ENCODE results near the gene NHEJ1. TPM values are rescaled to one million over a fixed set of nuclear protein-coding genes. Genes with fewer than 3 reads are reported as not detected.

Gene NHEJ1
- polyA plus RNA-seq, 1 of the 3 experiments (the other 2 are of a cell fraction), result 16.3 TPM

DNA sequence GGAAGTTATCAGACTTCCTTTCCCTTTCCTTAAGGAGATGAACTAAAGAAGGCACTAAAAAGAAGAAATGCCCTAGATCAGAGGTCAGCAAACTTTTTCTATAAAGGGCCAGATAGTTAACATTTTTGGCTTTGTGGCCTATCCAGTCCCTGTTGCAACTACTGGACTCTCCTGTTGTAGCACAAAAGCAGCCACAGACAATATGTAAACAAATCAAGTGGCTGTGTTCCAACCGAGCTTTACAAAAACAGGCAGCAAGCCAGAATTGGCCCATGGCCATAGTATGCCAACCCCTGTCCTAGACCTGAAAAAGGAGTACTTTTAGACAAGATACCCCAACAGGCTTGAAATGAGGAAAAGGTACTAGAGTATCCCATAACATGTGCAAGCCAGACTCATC, 10.9 kb downstream of the NHEJ1 start (continued):
- TF ChIP-seq, protein P1, sequence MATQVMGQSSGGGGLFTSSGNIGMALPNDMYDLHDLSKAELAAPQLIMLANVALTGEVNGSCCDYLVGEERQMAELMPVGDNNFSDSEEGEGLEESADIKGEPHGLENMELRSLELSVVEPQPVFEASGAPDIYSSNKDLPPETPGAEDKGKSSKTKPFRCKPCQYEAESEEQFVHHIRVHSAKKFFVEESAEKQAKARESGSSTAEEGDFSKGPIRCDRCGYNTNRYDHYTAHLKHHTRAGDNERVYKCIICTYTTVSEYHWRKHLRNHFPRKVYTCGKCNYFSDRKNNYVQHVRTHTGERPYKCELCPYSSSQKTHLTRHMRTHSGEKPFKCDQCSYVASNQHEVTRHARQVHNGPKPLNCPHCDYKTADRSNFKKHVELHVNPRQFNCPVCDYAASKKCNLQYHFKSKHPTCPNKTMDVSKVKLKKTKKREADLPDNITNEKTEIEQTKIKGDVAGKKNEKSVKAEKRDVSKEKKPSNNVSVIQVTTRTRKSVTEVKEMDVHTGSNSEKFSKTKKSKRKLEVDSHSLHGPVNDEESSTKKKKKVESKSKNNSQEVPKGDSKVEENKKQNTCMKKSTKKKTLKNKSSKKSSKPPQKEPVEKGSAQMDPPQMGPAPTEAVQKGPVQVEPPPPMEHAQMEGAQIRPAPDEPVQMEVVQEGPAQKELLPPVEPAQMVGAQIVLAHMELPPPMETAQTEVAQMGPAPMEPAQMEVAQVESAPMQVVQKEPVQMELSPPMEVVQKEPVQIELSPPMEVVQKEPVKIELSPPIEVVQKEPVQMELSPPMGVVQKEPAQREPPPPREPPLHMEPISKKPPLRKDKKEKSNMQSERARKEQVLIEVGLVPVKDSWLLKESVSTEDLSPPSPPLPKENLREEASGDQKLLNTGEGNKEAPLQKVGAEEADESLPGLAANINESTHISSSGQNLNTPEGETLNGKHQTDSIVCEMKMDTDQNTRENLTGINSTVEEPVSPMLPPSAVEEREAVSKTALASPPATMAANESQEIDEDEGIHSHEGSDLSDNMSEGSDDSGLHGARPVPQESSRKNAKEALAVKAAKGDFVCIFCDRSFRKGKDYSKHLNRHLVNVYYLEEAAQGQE (IDR thresholded peaks at IDR 0.05; ENCODE audit: low read depth, low read length), result no peak
- TF ChIP-seq TEAD4 (IDR thresholded peaks at IDR 0.05; ENCODE audit: borderline replicate concordance, insufficient read depth), result no peak
- no peak for TF ChIP-seq NFIC (IDR thresholded peaks at IDR 0.05; ENCODE audit: borderline replicate concordance)
- no peak for TF ChIP-seq FOSL2 (IDR thresholded peaks at IDR 0.05; ENCODE audit: borderline replicate concordance, low read depth)
- TF ChIP-seq EP300 (IDR thresholded peaks at IDR 0.05; ENCODE audit: borderline replicate concordance in 1 of 2, low read depth in 1 of 2, low read length in 1 of 2), result no peak
- no peak for TF ChIP-seq GATA2 (CRISPR knock-in tag; IDR thresholded peaks at IDR 0.05)
- TF ChIP-seq JUND (IDR thresholded peaks at IDR 0.05), result no peak
- TF ChIP-seq MXI1 (IDR thresholded peaks at IDR 0.05; ENCODE audit: low read depth, low read length), result no peak

DNA sequence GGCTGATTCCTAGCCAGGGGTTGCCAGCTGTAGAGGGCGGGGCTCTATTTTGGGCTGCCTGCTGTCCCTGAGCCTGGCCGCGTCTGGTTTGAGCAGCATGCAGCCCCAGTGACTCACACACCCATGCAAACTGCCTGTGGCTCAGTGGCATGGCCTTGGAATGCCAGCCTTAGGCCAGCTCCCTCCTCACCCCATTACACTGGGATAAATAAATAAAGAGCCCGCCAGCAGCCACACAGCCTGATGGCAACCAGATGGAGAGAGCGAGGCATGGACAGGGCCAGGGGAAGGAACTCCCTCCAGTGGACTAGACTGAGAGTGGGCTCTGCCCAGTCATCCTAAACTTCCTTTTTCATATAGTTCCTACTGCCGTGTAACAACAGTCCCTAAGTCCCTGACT, 18.3 kb downstream of the NHEJ1 start:
- POLR2A ChIA-PET, result interaction anchor here (1.0 kb wide), 1 partner anchor 145 kb away, joined by 4 read pairs; no protein-coding TSS in a partner anchor
- Histone ChIP-seq H4K20me1 (ENCODE audit: insufficient read depth) (0 out of 2 replicates have a peak, but pooled peaks cover 3% of the 10 kb centered on the region), H3F3A (replicated peaks; ENCODE audit: insufficient read depth) (no peaks in the 10 kb centered on the region), H3K9me3 (no peaks in the 10 kb centered on the region), H3K4me1 (ENCODE audit: control insufficient read depth in 1 of 2, insufficient read depth in 2 of 2, low read depth in 1 of 2, low read length in 1 of 2) (peaks cover 8 to 10% of the 10 kb centered on the region in 2 experiments; a peak in 1 of 4 replicates), H3K9me2 (no peaks in the 10 kb centered on the region), H3K79me2 (ENCODE audit: insufficient read depth) (no peaks in the 10 kb centered on the region), H3K4me2 (no peak overlapping the region), H3K27me3 (ENCODE audit: insufficient read depth) (no peaks in the 10 kb centered on the region), H3K27ac (ENCODE audit: low read depth in 2 of 2, low read length in 1 of 2) (peak overlapping the region in 1 of 2 experiments; percentile 19; a peak in 2 of 4 replicates), H2AFZ (ENCODE audit: low read depth) (no peak overlapping the region), H3K9ac (no peak overlapping the region), H3K4me3 (ENCODE audit: low read depth in 2 of 2, low read length in 1 of 2) (no peak overlapping the region), H3K36me3 (replicated peaks in 1 of 2; ENCODE audit: control insufficient read depth in 1 of 2, insufficient read depth in 2 of 2, low read length in 1 of 2) (peaks cover 26 to 35% of the 10 kb centered on the region in 2 experiments)
- CTCF ChIA-PET, result interaction anchor here (1.0 to 10.8 kb wide), 8 partner anchors 12 to 162 kb away, joined by 3 to 75 read pairs (median 6); no protein-coding TSS in a partner anchor
- DNase-seq, result peak; percentile 48
- WGBS (ENCODE audit: low lambda C conversion rate), result 70% methylated on average over 6 of the region's 6 CpGs
- no peak for TF ChIP-seq YY1 (IDR thresholded peaks at IDR 0.05; ENCODE audit: low read depth)
- TF ChIP-seq, protein P2, sequence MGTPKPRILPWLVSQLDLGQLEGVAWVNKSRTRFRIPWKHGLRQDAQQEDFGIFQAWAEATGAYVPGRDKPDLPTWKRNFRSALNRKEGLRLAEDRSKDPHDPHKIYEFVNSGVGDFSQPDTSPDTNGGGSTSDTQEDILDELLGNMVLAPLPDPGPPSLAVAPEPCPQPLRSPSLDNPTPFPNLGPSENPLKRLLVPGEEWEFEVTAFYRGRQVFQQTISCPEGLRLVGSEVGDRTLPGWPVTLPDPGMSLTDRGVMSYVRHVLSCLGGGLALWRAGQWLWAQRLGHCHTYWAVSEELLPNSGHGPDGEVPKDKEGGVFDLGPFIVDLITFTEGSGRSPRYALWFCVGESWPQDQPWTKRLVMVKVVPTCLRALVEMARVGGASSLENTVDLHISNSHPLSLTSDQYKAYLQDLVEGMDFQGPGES (IDR thresholded peaks at IDR 0.05; ENCODE audit: low read depth, low read length), result no peak
- TF ChIP-seq TEAD4 (IDR thresholded peaks at IDR 0.05; ENCODE audit: borderline replicate concordance, insufficient read depth), result 0 out of 2 replicates have a peak, but pooled peaks have one; percentile 28
- TF ChIP-seq, protein P3, sequence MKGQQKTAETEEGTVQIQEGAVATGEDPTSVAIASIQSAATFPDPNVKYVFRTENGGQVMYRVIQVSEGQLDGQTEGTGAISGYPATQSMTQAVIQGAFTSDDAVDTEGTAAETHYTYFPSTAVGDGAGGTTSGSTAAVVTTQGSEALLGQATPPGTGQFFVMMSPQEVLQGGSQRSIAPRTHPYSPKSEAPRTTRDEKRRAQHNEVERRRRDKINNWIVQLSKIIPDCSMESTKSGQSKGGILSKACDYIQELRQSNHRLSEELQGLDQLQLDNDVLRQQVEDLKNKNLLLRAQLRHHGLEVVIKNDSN (IDR thresholded peaks at IDR 0.05; ENCODE audit: borderline replicate concordance, low read depth), result no peak
- TF ChIP-seq, protein P4, sequence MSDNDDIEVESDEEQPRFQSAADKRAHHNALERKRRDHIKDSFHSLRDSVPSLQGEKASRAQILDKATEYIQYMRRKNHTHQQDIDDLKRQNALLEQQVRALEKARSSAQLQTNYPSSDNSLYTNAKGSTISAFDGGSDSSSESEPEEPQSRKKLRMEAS (IDR thresholded peaks at IDR 0.05; ENCODE audit: low read depth), result peak; percentile 60; the same call in 1 of the 2 replicates
- TF ChIP-seq ELF1 (IDR thresholded peaks at IDR 0.05), result no peak
- TF ChIP-seq TAF1 (IDR thresholded peaks at IDR 0.05; ENCODE audit: borderline replicate concordance, low read depth, low read length), result no peak
- TF ChIP-seq MEF2A (IDR thresholded peaks at IDR 0.05; ENCODE audit: borderline replicate concordance, low read depth), result no peak
- peak; percentile 56; the same call in 1 of the 2 replicates for TF ChIP-seq SIN3A (IDR thresholded peaks at IDR 0.05; ENCODE audit: borderline replicate concordance, low read depth, low read length)
- TF ChIP-seq FOXJ3 (CRISPR knock-in tag; IDR thresholded peaks at IDR 0.05), result no peak
- TF ChIP-seq, protein P5, sequence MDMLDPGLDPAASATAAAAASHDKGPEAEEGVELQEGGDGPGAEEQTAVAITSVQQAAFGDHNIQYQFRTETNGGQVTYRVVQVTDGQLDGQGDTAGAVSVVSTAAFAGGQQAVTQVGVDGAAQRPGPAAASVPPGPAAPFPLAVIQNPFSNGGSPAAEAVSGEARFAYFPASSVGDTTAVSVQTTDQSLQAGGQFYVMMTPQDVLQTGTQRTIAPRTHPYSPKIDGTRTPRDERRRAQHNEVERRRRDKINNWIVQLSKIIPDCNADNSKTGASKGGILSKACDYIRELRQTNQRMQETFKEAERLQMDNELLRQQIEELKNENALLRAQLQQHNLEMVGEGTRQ (IDR thresholded peaks at IDR 0.05; ENCODE audit: borderline replicate concordance, low read depth, low read length), result no peak
- no peak for TF ChIP-seq GATA2 (CRISPR knock-in tag; IDR thresholded peaks at IDR 0.05)
- TF ChIP-seq RAD21 (IDR thresholded peaks at IDR 0.05; ENCODE audit: low read length), result no peak
- TF ChIP-seq, protein P1 (IDR thresholded peaks at IDR 0.05; ENCODE audit: low read depth, low read length), result no peak
- TF ChIP-seq NRF1 (IDR thresholded peaks at IDR 0.05; ENCODE audit: low read depth, low read length), result no peak
- TF ChIP-seq FOXM1 (IDR thresholded peaks at IDR 0.05; ENCODE audit: low read depth), result no peak
- TF ChIP-seq NFIC (IDR thresholded peaks at IDR 0.05; ENCODE audit: borderline replicate concordance), result no peak
